ENCODE results near the gene DMD.

DNA sequence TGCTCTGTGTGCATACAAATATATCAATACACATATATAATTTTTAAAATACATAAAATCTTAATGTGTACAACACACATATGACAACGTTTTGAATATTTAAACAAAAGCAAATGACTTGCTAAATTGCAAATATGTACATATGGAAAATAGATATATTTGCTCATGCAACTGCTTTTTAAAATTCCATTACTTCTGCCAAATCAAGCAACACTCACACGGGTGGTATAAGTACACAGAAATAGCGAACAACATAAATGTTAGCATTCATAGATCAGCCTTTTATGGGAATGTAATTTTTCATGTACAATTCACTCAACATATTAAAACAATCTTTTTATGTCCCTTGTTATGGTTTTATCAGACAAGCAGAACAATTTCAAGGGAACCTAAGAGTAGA lies 116.3 kb downstream of the DMD start:
- no peak for TF ChIP-seq POLR2A (IDR thresholded peaks at IDR 0.05; ENCODE audit: extremely low read depth, insufficient read length)
- TF ChIP-seq, protein P1, sequence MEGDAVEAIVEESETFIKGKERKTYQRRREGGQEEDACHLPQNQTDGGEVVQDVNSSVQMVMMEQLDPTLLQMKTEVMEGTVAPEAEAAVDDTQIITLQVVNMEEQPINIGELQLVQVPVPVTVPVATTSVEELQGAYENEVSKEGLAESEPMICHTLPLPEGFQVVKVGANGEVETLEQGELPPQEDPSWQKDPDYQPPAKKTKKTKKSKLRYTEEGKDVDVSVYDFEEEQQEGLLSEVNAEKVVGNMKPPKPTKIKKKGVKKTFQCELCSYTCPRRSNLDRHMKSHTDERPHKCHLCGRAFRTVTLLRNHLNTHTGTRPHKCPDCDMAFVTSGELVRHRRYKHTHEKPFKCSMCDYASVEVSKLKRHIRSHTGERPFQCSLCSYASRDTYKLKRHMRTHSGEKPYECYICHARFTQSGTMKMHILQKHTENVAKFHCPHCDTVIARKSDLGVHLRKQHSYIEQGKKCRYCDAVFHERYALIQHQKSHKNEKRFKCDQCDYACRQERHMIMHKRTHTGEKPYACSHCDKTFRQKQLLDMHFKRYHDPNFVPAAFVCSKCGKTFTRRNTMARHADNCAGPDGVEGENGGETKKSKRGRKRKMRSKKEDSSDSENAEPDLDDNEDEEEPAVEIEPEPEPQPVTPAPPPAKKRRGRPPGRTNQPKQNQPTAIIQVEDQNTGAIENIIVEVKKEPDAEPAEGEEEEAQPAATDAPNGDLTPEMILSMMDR (IDR thresholded peaks at IDR 0.05; ENCODE audit: low read depth, low read length), result no peak
- TF ChIP-seq MYC (IDR thresholded peaks at IDR 0.05; ENCODE audit: low read depth, low read length), result no peak

Data from NB4 (cell line).